Breast epithelium (tissue), 3 donors: ENCODE measurements around the gene MACC1.

Source experiments
- POLR2A ChIP-seq: fragments of 450-650 bp; IDR thresholded peaks from one replicate; pipeline ENCODE4 v1.6.1; 2016; ENCODE audit warnings: antibody characterized with exemption, mild to moderate bottlenecking, moderate library complexity
- POLR2AphosphoS5 ChIP-seq, 3 donors: sonication (generic); formaldehyde crosslinking; IDR thresholded peaks; one replicate each; pipeline ENCODE4 v1.6.1; 2017; ENCODE audit warnings: antibody characterized with exemption in 3 of 3
- TF ChIP-seq, protein P1 (sequence below), 3 donors: fragments of 450-650 bp; IDR thresholded peaks; one replicate each; pipeline ENCODE4 v1.5.1; 2016 to 2017; ENCODE audit warnings: antibody characterized with exemption in 3 of 3, mild to moderate bottlenecking in 3 of 3, moderate library complexity in 3 of 3

DNA sequence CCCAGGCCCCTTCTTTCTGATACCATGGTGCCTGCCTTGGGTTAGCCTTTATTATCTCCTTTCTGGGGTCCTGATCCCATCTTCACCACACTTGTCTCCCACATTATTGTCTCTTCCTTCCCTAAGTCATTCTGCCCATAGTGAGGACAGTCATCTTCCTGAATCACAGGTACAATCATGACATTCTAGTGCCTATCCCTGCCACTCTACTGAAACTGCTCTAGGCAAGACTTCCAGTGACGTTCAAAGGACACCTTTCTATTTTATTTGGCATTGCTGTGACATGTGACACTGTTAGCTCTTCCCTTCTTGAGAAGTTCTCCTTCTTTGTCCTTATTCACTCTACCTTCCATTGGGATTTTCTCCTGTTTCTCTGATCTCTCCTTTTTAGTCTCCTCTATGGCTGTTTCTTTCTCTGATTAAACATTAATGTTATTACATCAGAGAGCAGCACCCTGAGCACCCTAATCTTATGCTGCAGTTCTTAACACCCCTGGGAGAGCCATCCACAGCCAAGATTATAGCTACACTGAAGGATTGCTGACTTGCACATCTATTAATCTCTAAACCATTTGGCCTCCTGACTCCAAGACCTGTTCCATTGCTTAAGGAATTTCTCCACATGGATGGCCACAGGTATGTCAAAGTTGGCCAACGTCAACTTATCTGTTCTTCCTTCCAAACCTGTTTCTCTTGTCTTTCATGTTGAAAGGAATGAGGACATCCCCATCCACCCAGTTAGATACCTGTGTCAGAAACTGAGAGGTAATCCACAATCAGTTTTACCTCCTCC is 10.9 kb downstream of the MACC1 start:
- TF ChIP-seq, protein P1, sequence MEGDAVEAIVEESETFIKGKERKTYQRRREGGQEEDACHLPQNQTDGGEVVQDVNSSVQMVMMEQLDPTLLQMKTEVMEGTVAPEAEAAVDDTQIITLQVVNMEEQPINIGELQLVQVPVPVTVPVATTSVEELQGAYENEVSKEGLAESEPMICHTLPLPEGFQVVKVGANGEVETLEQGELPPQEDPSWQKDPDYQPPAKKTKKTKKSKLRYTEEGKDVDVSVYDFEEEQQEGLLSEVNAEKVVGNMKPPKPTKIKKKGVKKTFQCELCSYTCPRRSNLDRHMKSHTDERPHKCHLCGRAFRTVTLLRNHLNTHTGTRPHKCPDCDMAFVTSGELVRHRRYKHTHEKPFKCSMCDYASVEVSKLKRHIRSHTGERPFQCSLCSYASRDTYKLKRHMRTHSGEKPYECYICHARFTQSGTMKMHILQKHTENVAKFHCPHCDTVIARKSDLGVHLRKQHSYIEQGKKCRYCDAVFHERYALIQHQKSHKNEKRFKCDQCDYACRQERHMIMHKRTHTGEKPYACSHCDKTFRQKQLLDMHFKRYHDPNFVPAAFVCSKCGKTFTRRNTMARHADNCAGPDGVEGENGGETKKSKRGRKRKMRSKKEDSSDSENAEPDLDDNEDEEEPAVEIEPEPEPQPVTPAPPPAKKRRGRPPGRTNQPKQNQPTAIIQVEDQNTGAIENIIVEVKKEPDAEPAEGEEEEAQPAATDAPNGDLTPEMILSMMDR (IDR thresholded peaks at IDR 0.05), result no peak
- TF ChIP-seq POLR2A (no peak), POLR2AphosphoS5 (IDR thresholded peaks at IDR 0.05) (peak in 1 of 3 donors; percentile 22)
